Cardiac muscle cell (in vitro differentiated cells and primary cell): ENCODE results near the gene PAPOLA. TPM values are rescaled to one million over a fixed set of nuclear protein-coding genes. Genes with fewer than 3 reads are reported as not detected.

Experiments used
- DNase-seq, 2 donors: peaks; one replicate each; pipeline versions ENCODE4 v3.0.0 to v3.0.0-alpha.2; 2010 to 2017; ENCODE audit warnings: low read depth in 1 of 2, low spot score in 1 of 2
- H3K27ac ChIP-seq: fragments of 200-600 bp; sonication (generic); 2 replicates; pipeline ENCODE4 v1.5.1; 2016
- H3K27me3 ChIP-seq: fragments of 200-600 bp; sonication (generic); 2 replicates; pipeline ENCODE4 v1.6.0; 2016; ENCODE audit warnings: control low read depth
- H3K36me3 ChIP-seq: fragments of 200-600 bp; sonication (generic); 2 replicates; pipeline ENCODE4 v1.5.1; 2016; ENCODE audit warnings: control low read depth
- H3K4me1 ChIP-seq: fragments of 200-600 bp; sonication (generic); 2 replicates; pipeline ENCODE4 v1.8.1; 2017; ENCODE audit warnings: low read depth, mild to moderate bottlenecking, mixed run types
- H3K4me3 ChIP-seq: fragments of 200-600 bp; sonication (generic); 2 replicates; pipeline ENCODE4 v1.5.1; 2016; ENCODE audit warnings: mild to moderate bottlenecking
- H3K9me3 ChIP-seq: fragments of 200-600 bp; sonication (generic); 2 replicates; pipeline ENCODE4 v1.5.1; 2017; ENCODE audit warnings: low read depth, mild to moderate bottlenecking, control low read depth
- CTCF ChIP-seq: IDR thresholded peaks from 2 replicates; pipeline ENCODE4 v1.5.1; 2012; ENCODE audit warnings: low read depth, mild to moderate bottlenecking, low read length
- polyA plus RNA-seq: library from polyadenylated mRNA; unstranded; fragments of >200 nt; fragmentation: Nextera tagmentation; extraction: Ambion mirVana; gene quantifications from 2 replicates; pipeline ENCODE4 v1.2.1, GENCODE V29; 2016
- total RNA-seq: library from RNA; depleted of rRNA; stranded (reverse); fragments of >200 nt; gene quantifications from 2 replicates; pipeline ENCODE4 v1.2.3, GENCODE V29; 2016

The PAPOLA gene
- total and polyA plus RNA-seq, 2 experiments from 2014 or later, result 54.9 to 97.7 TPM

GRCh38 chr14:96515731-96516130, 13.5 kb downstream of the PAPOLA start:
- DNase-seq, result no peak
- Histone ChIP-seq H3K9me3 (no peaks in the 10 kb centered on the region), H3K36me3 (peaks cover 2% of the 10 kb centered on the region), H3K4me1 (no peaks in the 10 kb centered on the region), H3K27me3 (no peaks in the 10 kb centered on the region), H3K4me3 (no peak overlapping the region), H3K27ac (no peak overlapping the region)
- no peak for TF ChIP-seq CTCF

GRCh38 chr14:96516351-96516750, 14.2 kb downstream of the PAPOLA start:
- Histone ChIP-seq H3K4me1 (no peaks in the 10 kb centered on the region), H3K9me3 (no peaks in the 10 kb centered on the region), H3K27me3 (no peaks in the 10 kb centered on the region), H3K36me3 (peaks cover 7% of the 10 kb centered on the region), H3K4me3 (no peak overlapping the region), H3K27ac (no peak overlapping the region)
- DNase-seq, result no peak
- no peak for TF ChIP-seq CTCF

GRCh38 chr14:96519970-96520369, 17.8 kb downstream of the PAPOLA start:
- no peaks in the 10 kb centered on the region for H3K9me3 ChIP-seq
- no peaks in the 10 kb centered on the region for H3K27me3 ChIP-seq
- peaks cover 10% of the 10 kb centered on the region for H3K36me3 ChIP-seq
- H3K4me1 ChIP-seq, result peaks cover 10% of the 10 kb centered on the region
- no peak overlapping the region for H3K4me3 ChIP-seq
- DNase-seq, result no peak
- TF ChIP-seq CTCF, result no peak
- H3K27ac ChIP-seq, result peak overlapping the region; percentile 53

GRCh38 chr14:96525452-96525851, 23.3 kb downstream of the PAPOLA start:
- no peak overlapping the region for H3K27ac ChIP-seq
- H3K27me3 ChIP-seq, result no peaks in the 10 kb centered on the region
- TF ChIP-seq CTCF, result no peak
- peaks cover 32% of the 10 kb centered on the region for H3K36me3 ChIP-seq
- peaks cover 10% of the 10 kb centered on the region for H3K4me1 ChIP-seq
- no peak for DNase-seq
- no peak overlapping the region for H3K4me3 ChIP-seq
- no peaks in the 10 kb centered on the region for H3K9me3 ChIP-seq

- TF ChIP-seq CTCF, result no peak
- Histone ChIP-seq H3K4me1 (no peaks in the 10 kb centered on the region), H3K9me3 (no peaks in the 10 kb centered on the region), H3K36me3 (peaks cover 40% of the 10 kb centered on the region), H3K4me3 (no peak overlapping the region), H3K27me3 (no peaks in the 10 kb centered on the region), H3K27ac (no peak overlapping the region)
- DNase-seq, result no peak
Observed at GRCh38 chr14:96532632-96533031, 30.4 kb downstream of the PAPOLA start.

- no peak for TF ChIP-seq CTCF
- no peak overlapping the region for H3K4me3 ChIP-seq
- H3K27me3 ChIP-seq, result no peaks in the 10 kb centered on the region
- no peaks in the 10 kb centered on the region for H3K9me3 ChIP-seq
- H3K27ac ChIP-seq, result no peak overlapping the region
- peaks cover 29% of the 10 kb centered on the region for H3K36me3 ChIP-seq
- no peaks in the 10 kb centered on the region for H3K4me1 ChIP-seq
- DNase-seq, result no peak
Observed at GRCh38 chr14:96536807-96537206, 34.6 kb downstream of the PAPOLA start.
